Limb (tissue), 2 donors: Measurements from ENCODE around the gene STRN4.

Source experiments
- DNase-seq, 2 donors: peaks; one replicate each; pipeline ENCODE4 v3.0.0-alpha.2; 2016; ENCODE audit errors: extremely low spot score in 2 of 2

Gene STRN4

GRCh38 chr19:46674416-46675178, 71.7 kb downstream of the STRN4 start:
- no peak for DNase-seq

GRCh38 chr19:46670813-46671212, 75.4 kb downstream of the STRN4 start:
- no peak for DNase-seq
